Choroid plexus epithelial cell (primary cell): ENCODE data around the gene CTTNBP2NL.
A peak's percentile ranks its signal among the peaks of the same experiment; 100 is the strongest.

Source experiments
- DNase-seq: peaks from one replicate; pipeline ENCODE4 v3.0.0-alpha.2; 2010; ENCODE audit warnings: low read depth
- H3K4me3 ChIP-seq: 2 replicates; pipeline ENCODE4 v1.5.1; 2011; ENCODE audit warnings: low read depth, mild to moderate bottlenecking, control low read depth, low read length, moderate library complexity
- TF ChIP-seq, protein P1 (sequence below): conservative IDR thresholded peaks from 2 replicates; pipeline ENCODE4 v1.5.1; 2011; ENCODE audit warnings: low read depth, mild to moderate bottlenecking, control low read depth, inconsistent platforms, low read length, moderate library complexity

CTTNBP2NL gene

DNA sequence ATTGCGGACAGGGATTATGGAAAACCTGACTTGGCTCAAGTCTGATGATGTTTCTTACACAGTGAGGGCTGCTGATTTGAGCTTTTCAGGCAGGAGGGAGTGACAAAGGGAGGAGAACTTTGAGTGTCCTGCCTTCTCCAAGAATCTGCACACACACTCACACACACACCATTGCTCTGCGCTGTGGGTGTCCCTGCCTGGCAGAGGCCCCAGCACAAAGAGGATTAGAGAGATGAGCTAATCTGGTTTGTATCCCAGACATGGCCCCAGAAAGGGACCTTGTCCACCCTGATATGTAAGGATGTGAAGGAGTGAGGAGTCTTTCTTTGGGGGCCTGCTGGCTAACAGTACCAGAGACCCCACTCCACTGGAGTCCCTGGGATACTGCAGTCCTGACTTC is 106.8 kb downstream of the CTTNBP2NL start:
- no peak overlapping the region for H3K4me3 ChIP-seq

DNA sequence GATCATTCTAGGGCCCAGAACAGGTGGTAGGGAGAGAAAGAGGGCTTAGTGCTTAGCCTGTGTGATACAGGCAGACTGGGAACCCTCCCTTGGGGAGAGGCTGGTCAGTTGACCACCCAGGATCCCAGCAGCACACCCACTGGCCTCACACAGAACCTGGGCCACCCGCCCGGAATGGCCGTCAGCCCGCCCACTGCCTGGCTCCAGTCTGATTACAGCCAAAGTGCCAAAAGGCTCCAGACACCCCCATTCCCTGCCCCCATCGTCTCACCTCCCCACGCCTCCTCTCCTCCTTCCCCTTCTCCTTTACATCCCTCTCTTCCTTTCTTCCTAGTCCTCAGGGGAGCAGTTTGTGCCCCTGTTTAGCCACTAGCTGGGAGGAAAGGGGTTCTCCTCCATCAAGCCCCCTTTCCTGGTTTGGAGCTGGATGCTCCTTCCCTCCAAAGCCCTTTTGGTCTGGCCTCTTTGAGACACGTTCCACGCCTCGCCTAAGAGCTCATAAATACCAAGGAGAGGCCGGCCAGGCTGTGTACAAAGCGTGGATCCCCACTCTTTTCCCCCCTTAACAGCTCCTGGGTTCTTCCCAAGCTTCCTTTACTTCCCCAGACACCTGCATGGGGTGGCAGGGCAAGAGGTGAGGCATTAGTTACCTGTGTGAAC is 108.1 kb downstream of the CTTNBP2NL start:
- TF ChIP-seq, protein P1, sequence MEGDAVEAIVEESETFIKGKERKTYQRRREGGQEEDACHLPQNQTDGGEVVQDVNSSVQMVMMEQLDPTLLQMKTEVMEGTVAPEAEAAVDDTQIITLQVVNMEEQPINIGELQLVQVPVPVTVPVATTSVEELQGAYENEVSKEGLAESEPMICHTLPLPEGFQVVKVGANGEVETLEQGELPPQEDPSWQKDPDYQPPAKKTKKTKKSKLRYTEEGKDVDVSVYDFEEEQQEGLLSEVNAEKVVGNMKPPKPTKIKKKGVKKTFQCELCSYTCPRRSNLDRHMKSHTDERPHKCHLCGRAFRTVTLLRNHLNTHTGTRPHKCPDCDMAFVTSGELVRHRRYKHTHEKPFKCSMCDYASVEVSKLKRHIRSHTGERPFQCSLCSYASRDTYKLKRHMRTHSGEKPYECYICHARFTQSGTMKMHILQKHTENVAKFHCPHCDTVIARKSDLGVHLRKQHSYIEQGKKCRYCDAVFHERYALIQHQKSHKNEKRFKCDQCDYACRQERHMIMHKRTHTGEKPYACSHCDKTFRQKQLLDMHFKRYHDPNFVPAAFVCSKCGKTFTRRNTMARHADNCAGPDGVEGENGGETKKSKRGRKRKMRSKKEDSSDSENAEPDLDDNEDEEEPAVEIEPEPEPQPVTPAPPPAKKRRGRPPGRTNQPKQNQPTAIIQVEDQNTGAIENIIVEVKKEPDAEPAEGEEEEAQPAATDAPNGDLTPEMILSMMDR: no peak
- no peak for DNase-seq
- no peak overlapping the region for H3K4me3 ChIP-seq

More for the DNA sequence above, 106.8 kb downstream of the CTTNBP2NL start:
- TF ChIP-seq, protein P1: no peak
- peak; percentile 56 for DNase-seq

DNA sequence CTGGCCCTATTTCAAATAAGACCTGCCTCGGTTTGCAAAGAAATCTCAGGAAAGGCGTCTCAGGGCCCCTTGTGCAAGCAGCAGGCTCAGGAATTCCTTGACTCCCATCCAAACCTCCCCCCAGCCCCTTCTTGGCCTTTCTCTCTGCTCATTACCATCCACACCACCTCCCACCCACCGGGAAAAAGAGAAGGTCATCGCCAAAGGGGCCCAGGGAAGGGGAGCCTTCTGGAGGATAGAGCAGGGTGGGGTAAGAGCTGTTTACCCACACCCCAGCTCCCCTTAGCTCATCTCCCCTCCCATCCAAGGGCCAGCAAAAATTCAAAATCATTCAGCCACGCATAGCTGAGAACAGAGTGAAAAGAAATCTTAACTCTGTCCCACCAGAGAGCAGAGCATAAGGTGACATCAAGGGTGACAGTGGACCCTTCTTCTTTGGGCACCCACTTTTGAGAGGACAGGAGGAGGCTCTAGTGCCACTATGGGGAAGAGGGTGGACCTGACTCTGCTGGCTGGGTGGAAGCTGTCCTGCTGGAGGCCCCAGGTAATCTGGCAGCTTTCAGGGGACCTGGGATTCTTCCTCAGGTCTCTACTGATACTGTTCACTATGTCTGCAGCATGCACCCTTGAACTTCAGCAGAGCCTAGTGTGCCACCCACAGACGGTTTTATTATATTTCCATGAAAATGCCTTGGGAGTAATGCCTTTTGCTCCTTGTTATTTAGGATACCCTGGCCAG is 108.8 kb downstream of the CTTNBP2NL start:
- DNase-seq: no peak
- TF ChIP-seq, protein P1: no peak
- no peak overlapping the region for H3K4me3 ChIP-seq

DNA sequence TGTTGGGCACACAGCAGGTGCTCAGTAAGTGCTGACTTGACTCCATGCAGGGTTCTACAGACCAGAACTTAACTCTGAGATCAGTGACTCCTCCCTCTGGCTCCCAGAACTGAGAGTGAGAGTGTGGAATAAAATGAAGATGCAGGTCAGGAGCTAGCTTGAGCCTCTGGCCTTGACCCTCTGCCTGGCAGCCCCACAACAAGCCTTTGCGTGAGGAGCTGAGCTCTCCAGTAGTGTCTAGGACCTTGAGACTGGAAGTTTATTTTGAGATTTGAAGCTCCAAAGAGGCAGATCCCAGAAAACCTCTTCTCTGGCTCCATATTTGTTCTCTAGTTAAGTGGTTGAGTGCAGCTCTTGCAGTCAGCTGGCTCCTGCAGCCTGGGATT is 109.4 kb downstream of the CTTNBP2NL start:
- H3K4me3 ChIP-seq: no peak overlapping the region
- TF ChIP-seq, protein P1: no peak
- no peak for DNase-seq

DNA sequence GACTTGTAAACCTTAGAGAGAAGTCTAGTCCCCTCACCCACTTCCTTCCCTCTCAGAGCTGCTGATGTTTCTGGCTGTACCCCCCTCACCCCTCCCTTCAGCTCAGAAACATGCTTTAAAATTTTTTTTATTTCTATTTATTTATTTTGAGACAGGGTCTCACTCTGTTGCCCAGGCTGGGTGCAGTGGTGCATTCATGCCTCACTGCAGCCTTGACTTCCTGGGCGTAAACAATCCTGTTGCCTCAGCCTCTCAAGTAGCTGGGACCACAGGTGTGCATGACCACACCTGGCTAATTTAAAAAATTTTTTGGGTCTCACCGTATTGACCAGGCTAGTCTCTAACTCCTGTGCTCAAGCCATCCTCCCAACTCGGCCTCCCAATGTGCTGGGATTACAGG is 109.9 kb downstream of the CTTNBP2NL start:
- TF ChIP-seq, protein P1: no peak
- DNase-seq: no peak
- no peak overlapping the region for H3K4me3 ChIP-seq

DNA sequence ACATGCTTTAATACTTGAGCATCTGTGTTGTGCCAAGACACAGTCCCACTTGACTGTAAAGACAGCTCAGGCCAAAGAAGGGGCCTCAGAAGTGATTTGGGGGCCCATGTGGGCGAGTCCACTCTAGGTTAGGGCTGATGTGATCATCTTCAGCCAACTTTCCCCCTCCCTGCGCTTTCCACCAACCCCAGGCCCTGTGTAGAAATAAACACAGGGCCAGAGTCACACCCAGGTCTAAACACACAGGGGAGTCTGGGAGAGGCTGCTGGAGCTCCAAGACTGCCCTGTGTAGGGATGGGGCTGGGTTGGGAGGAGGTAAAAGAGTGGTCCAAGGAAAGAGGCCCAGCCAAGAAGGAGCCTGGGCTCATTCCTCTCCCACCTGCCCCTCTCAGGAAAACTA is 110.3 kb downstream of the CTTNBP2NL start:
- TF ChIP-seq, protein P1: no peak
- no peak overlapping the region for H3K4me3 ChIP-seq
- no peak for DNase-seq

DNA sequence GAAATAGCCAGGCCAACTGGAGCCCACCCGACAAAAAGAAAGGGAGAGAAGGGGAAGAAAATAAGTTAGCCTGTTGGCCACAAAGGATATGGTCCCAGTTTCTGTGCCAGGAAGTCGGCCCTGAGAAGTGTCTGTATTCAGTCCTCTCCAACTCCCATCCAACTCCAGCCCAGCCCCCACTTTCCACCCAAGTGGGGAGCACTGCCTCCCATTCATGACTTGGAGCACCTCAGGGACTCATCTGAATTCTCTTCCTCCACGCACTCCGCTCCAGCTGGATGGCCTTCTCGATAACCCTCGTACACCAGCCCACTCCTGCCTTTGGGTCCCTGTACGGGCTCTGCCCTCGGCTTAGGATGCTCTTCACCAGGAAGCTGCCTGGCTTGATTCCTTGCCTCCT is 110.7 kb downstream of the CTTNBP2NL start:
- TF ChIP-seq, protein P1: no peak
- H3K4me3 ChIP-seq: no peak overlapping the region
- no peak for DNase-seq
